ENCODE results near the gene RASGRP1.

DNA sequence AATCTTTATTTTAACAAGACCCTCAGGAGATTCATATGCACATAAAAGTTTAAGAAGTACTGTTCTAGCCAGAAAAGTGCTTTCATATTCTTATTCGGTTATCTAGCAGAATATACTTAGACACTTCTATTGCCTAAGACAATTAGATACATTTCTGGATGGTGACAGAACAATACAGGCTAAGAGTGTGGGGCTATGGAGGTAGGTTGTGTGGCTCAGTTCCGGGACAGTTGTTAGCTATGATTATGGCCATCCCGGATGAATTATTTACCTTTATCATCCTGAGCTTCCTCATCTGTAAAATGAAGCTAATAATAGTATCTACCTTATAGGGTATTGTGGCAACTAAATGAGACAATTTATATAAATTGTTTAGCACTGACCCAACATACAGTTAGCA lies 104.1 kb downstream of the RASGRP1 start:
- no peak for TF ChIP-seq EZH2 (IDR thresholded peaks at IDR 0.05; ENCODE audit: borderline replicate concordance, low read length)
- TF ChIP-seq, protein P1, sequence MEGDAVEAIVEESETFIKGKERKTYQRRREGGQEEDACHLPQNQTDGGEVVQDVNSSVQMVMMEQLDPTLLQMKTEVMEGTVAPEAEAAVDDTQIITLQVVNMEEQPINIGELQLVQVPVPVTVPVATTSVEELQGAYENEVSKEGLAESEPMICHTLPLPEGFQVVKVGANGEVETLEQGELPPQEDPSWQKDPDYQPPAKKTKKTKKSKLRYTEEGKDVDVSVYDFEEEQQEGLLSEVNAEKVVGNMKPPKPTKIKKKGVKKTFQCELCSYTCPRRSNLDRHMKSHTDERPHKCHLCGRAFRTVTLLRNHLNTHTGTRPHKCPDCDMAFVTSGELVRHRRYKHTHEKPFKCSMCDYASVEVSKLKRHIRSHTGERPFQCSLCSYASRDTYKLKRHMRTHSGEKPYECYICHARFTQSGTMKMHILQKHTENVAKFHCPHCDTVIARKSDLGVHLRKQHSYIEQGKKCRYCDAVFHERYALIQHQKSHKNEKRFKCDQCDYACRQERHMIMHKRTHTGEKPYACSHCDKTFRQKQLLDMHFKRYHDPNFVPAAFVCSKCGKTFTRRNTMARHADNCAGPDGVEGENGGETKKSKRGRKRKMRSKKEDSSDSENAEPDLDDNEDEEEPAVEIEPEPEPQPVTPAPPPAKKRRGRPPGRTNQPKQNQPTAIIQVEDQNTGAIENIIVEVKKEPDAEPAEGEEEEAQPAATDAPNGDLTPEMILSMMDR (IDR thresholded peaks at IDR 0.05; ENCODE audit: low read length): no peak
